Mucosa of rectum (tissue), 2 donors: ENCODE data around the gene MIPEP.

Experiments
- H3K27ac ChIP-seq, 2 donors: one replicate each; pipeline ENCODE4 v1.7.0; 2013; ENCODE audit warnings: inconsistent platforms in 2 of 2, low read depth in 2 of 2, low read length in 2 of 2
- H3K27me3 ChIP-seq, 2 donors: one replicate each; pipeline ENCODE4 v1.7.0; 2013; ENCODE audit warnings: low read length in 2 of 2; ENCODE audit not compliant: control insufficient read depth in 2 of 2, insufficient read depth in 2 of 2
- H3K36me3 ChIP-seq, 2 donors: one replicate each; pipeline ENCODE4 v1.7.0; 2013; ENCODE audit warnings: low read length in 2 of 2; ENCODE audit not compliant: control insufficient read depth in 2 of 2, insufficient read depth in 2 of 2
- H3K4me1 ChIP-seq, 2 donors: one replicate each; pipeline ENCODE4 v1.7.0; 2013; ENCODE audit warnings: low read length in 2 of 2, mild to moderate bottlenecking in 1 of 2; ENCODE audit not compliant: control insufficient read depth in 2 of 2, insufficient read depth in 2 of 2
- H3K4me3 ChIP-seq, 2 donors: one replicate each; pipeline ENCODE4 v1.7.0; 2013; ENCODE audit warnings: low read length in 2 of 2
- H3K9ac ChIP-seq, 2 donors: one replicate each; pipeline ENCODE4 v1.7.0; 2013; ENCODE audit warnings: low read length in 2 of 2, low read depth in 1 of 2, mild to moderate bottlenecking in 1 of 2
- H3K9me3 ChIP-seq, 2 donors: one replicate each; pipeline ENCODE4 v1.7.0; 2013; ENCODE audit warnings: low read length in 2 of 2; ENCODE audit not compliant: control insufficient read depth in 2 of 2
- donor health status: healthy.
- donor health status: Normal muscosa, but diverticular disease.

MIPEP gene

DNA sequence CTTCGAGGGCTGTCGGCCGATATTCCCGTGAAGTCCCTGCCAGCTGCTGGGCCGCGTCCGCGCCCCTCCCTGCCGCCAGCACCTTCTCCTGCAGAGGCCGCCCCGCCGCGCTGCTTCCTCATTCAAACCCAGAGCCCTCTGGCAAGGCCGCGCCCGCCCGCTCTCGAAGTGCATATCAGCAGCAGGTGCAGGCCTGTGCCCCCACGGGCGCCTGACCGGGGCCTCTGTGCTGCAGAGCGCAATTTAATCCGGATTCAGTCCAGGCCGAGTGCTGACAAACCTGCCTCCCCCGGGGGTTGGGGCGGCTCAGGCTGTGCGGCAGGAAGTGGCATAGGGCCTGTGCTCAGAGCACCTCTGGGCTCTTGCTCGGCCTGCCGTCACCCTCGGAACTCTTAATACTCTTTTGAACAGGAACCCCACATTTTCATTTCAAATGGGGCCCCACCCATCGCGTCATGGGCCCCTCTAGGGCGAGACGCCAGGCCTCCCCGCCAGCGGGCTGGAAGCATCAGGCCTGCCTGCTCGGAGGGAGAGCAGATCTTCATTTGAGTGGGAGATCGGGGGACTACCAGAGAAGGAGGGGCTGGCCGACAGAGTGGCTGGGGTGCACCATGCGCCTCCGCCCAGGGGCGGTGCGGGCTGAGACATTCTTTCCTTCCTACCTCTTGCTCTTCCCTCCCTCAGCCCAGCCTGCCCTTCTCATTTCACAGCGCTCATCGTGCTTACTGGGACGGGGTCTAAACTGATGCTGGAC lies 193.3 kb downstream of the MIPEP start:
- H3K9me3 ChIP-seq: no peaks in the 10 kb centered on the region
- no peak overlapping the region for H3K27ac ChIP-seq
- H3K36me3 ChIP-seq: no peaks in the 10 kb centered on the region
- H3K4me1 ChIP-seq: no peaks in the 10 kb centered on the region
- H3K4me3 ChIP-seq: no peak overlapping the region
- H3K27me3 ChIP-seq: no peaks in the 10 kb centered on the region
- H3K9ac ChIP-seq: no peak overlapping the region

DNA sequence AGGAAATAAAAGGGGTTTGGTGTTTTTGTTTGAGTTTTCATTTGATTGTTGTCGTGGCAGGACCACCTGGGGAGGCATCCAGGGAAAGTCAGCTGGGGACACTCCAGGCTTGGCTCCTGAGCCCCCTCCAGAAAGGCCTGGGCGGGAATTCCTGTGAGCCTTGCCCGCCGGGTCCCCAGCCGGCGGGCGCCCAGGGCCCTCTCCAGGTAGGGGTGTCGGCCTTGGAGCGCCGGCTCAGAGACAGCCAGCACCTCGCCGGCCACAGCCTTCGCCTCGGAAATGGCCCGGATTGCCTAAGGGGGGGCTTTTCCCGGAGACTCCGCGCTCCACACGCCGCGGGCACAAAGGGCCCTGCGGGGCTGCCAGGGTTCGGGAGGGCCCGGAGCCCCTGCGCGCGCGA lies 194.0 kb downstream of the MIPEP start:
- no peaks in the 10 kb centered on the region for H3K27me3 ChIP-seq
- H3K4me1 ChIP-seq: no peaks in the 10 kb centered on the region
- no peak overlapping the region for H3K4me3 ChIP-seq
- H3K36me3 ChIP-seq: no peaks in the 10 kb centered on the region
- H3K9me3 ChIP-seq: no peaks in the 10 kb centered on the region
- H3K9ac ChIP-seq: no peak overlapping the region
- H3K27ac ChIP-seq: no peak overlapping the region

DNA sequence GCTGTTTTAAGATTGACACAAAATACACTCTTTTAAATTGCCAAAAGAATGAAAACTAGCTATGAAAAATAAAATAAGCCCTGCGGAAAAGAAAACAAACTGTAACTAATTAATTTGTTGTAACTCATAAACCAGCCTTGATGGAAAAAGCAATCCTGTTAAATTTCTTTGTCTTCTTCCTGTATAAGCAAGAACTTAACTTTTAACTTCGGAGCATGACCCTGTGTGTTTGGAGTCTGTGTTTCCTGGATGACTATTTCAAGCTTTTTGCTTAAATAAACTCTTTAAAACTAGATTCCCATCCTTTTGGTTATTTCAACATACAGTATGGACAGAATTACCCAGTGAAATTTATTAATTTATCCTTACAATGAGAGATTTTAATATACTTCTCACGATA lies 196.4 kb downstream of the MIPEP start:
- Histone ChIP-seq H3K9ac (no peak overlapping the region), H3K27ac (no peak overlapping the region), H3K4me3 (no peak overlapping the region), H3K4me1 (no peaks in the 10 kb centered on the region), H3K36me3 (no peaks in the 10 kb centered on the region), H3K27me3 (no peaks in the 10 kb centered on the region), H3K9me3 (no peaks in the 10 kb centered on the region)

DNA sequence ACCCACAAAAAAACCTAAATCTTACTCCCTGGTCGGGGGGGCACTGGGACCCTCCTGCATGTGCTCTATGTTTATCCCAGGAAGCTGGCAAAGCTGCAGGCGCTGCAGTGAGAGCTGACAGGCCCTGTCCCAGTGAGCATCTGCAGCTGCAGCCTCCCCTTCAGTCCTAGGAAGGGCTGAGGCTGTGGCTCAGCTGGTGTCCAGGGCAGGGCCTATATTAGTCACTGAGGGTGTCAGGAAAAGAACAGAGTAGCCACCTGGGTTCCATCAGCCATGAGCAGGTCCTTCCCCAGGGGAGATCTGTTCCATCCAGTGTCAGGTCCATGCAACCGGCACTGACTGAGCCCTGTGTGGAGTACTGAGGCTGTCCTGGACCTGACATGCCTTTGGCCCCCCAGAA lies 198.5 kb downstream of the MIPEP start:
- H3K9ac ChIP-seq: no peak overlapping the region
- H3K4me1 ChIP-seq: no peaks in the 10 kb centered on the region
- no peaks in the 10 kb centered on the region for H3K9me3 ChIP-seq
- no peaks in the 10 kb centered on the region for H3K36me3 ChIP-seq
- no peak overlapping the region for H3K27ac ChIP-seq
- no peaks in the 10 kb centered on the region for H3K27me3 ChIP-seq
- no peak overlapping the region for H3K4me3 ChIP-seq

DNA sequence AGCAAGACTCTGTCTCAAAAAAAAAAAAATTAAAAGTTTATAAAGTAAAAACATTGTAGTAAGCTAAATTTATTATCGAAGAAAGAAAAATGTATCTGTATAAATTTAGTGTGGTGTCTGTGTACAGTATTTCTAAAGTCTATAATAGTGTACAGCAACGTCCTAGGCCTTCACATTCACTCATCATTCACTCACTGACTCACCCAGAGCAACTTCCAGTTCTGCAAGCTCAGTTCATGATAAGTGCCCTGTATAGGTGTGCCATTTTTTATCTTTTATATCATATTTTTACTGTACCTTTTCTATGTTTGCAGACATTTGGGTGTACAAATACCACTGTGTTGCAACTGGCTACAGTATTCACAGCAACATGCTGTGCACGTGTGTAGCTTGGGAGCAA lies 200.9 kb downstream of the MIPEP start:
- H3K27ac ChIP-seq: no peak overlapping the region
- H3K4me1 ChIP-seq: no peaks in the 10 kb centered on the region
- H3K4me3 ChIP-seq: no peak overlapping the region
- H3K9ac ChIP-seq: no peak overlapping the region
- H3K9me3 ChIP-seq: no peaks in the 10 kb centered on the region
- H3K27me3 ChIP-seq: no peaks in the 10 kb centered on the region
- no peaks in the 10 kb centered on the region for H3K36me3 ChIP-seq

DNA sequence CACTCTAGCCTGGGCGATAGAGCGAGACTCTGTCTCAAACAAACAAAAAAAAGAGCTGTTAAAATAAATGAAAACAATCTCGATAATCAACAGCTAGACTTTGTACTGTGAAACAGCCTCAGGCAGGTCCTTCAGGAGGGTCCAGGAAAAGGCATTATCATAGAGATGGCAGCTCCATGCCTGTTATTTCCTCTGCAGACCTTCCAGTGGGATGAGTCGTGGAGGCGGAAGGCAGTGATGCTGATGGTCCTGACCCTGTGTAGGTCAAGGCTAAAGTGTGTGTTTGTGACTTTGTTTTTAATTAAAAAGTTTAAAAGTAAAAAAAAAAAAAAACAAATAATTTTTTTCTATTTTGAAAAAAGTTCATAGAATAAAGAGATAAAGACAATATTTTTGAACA lies 201.6 kb downstream of the MIPEP start:
- H3K4me3 ChIP-seq: no peak overlapping the region
- no peaks in the 10 kb centered on the region for H3K27me3 ChIP-seq
- no peaks in the 10 kb centered on the region for H3K36me3 ChIP-seq
- H3K9me3 ChIP-seq: no peaks in the 10 kb centered on the region
- no peaks in the 10 kb centered on the region for H3K4me1 ChIP-seq
- H3K9ac ChIP-seq: no peak overlapping the region
- H3K27ac ChIP-seq: no peak overlapping the region

DNA sequence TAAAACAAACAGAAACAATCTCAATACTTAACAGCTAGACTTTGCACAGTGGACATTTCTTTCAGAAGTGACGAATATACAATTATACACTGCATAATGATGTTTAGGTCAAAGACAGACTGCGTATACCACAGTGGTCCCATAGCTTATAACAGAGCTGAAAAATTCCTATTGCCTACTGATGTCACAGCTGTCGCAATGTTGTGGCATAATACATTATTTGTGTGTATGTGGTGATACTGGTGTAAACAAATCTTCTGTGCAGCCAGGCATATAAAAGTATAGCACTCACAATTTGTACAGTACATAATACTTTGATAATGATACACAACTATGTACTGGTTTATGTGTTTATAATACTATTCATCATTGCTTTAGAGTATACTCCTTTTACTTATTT lies 202.3 kb downstream of the MIPEP start:
- Histone ChIP-seq H3K27me3 (no peaks in the 10 kb centered on the region), H3K4me3 (no peak overlapping the region), H3K9ac (no peak overlapping the region), H3K27ac (no peak overlapping the region), H3K36me3 (no peaks in the 10 kb centered on the region), H3K4me1 (no peaks in the 10 kb centered on the region), H3K9me3 (no peaks in the 10 kb centered on the region)

DNA sequence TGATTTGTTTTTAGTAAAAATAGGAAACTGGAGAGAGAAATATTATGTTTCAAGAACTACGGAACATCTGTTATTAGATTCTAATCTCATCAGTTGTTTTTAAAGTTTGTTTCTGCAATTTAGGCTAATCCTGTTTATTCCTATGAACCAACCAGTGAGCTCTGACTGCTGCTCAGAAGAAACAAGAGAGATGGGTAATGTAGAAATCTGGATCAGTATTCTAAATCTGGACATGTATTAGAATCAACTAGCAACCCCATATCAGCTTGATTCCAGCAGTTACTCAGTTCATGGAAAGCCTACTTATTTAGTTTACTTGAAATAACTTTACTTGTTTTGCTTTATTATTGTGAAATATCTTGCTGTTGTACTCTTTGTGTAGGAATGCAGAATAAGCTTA lies 203.8 kb downstream of the MIPEP start:
- Histone ChIP-seq H3K4me1 (no peaks in the 10 kb centered on the region), H3K9me3 (no peaks in the 10 kb centered on the region), H3K36me3 (no peaks in the 10 kb centered on the region), H3K4me3 (no peak overlapping the region), H3K27me3 (no peaks in the 10 kb centered on the region), H3K27ac (no peak overlapping the region), H3K9ac (no peak overlapping the region)

DNA sequence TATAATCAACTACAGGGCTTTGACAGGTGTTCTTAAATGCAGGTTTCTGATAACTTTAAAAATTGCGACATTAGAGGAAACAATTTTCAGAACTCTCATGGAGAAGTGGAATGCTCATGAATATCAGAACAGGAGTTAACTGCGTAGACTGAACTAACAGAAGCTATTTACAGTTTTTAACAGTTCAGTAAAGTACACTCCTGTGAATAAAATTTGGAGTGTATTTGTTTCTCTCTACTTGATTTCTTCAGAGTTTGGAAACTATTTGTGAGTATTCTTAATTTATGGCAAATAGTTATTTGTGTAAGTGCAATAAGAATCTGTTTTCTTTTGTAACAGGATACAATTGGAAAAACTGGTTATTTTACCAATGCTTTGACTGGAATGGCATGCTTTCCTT lies 204.6 kb downstream of the MIPEP start:
- Histone ChIP-seq H3K36me3 (no peaks in the 10 kb centered on the region), H3K27me3 (no peaks in the 10 kb centered on the region), H3K9ac (no peak overlapping the region), H3K4me3 (no peak overlapping the region), H3K27ac (no peak overlapping the region), H3K4me1 (no peaks in the 10 kb centered on the region), H3K9me3 (no peaks in the 10 kb centered on the region)

DNA sequence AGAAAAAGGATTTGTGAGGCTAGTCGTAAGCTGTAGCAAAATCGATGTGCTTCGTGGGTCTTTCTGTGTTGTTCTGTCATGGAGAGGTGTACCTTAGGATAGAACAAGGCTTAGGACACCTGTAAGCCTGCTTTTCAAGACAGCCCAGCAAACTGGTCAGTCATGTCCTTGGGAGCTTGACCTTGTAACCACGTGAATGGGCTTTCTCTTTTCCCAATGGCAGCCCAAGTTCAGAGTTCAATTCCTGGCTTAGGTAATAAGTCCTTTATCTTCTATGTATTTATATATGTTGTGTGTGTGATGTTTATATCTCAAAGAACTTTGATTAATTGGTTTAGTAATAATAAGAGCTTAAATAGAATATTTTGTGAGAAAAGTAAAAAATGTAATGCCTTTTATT lies 206.1 kb downstream of the MIPEP start:
- H3K9ac ChIP-seq: no peak overlapping the region
- H3K27me3 ChIP-seq: no peaks in the 10 kb centered on the region
- H3K4me1 ChIP-seq: no peaks in the 10 kb centered on the region
- H3K9me3 ChIP-seq: no peaks in the 10 kb centered on the region
- H3K4me3 ChIP-seq: no peak overlapping the region
- H3K36me3 ChIP-seq: no peaks in the 10 kb centered on the region
- H3K27ac ChIP-seq: no peak overlapping the region
